GM21528 (cell line): ENCODE measurements around the gene ANTXR1.

ENCODE experiments used
- ATAC-seq: cut with Tn5 transposase; IDR thresholded peaks from one replicate; pipeline ENCODE4 v1.9.1; 2021; ENCODE audit warnings: mild to moderate bottlenecking, moderate library complexity; ENCODE audit not compliant: unreplicated experiment, low FRiP score

The ANTXR1 gene

GRCh38 chr2:69092857-69093256, 79.9 kb downstream of the ANTXR1 start:
- no peak for ATAC-seq

- no peak for ATAC-seq
Observed at GRCh38 chr2:69095305-69095704, 82.3 kb downstream of the ANTXR1 start.

- no peak for ATAC-seq
Observed at GRCh38 chr2:69096326-69097095, 83.5 kb downstream of the ANTXR1 start.

DNA sequence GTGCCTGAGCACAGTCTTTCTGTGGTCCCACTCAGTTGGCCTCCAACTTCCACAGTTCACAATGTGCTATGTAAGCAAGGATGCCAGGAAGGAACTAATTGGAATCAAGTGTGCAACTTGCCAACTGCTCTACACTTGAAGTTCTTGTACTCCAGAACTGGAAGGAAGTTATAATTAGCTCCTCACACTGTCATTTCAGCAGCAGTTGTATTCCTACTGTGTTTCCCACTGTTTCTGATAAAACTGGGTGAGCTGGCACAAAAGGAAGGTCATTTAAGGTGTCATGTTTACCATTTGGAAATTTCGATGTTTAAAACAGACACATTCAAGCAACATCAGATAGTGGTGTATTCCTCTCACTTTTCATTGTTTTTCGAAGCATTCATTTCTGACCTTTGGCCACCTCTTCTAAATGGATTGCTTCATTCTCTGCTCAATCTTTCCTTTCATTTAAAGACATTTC, 84.2 kb downstream of the ANTXR1 start:
- no peak for ATAC-seq

DNA sequence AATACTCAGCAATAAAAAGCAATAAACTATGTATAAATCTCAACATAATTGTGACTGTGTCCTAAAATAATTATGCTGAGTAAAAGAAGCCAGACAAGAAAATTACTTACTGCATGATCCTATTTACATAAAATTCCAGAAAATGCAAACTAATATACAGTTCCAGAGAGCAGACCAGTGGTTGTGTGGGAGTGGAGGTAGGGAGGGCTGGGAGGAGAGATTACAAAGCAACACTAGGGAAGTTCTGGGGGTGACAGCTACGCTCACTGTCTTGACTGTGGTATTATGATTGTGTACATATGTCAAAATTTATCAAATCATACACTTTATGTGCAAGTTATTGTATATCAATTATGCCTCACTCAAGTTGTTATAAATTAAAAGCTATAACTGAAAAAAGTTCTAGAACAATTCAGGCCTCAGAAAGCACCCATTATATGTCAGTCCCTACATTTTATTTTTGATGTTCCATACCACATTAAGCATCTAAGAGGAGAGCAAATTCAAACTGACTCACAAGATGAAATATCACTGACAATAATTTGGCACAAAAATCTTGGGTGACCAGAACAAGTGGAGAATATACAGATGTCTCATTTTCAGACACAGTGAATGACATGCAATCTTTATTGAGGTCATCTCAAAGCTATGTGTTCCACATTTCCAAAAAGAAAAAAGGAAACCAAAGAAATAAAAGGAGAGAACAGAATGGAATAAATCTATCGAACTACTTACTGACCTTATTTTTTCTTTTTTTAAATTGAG, 85.1 kb downstream of the ANTXR1 start:
- no peak for ATAC-seq

- ATAC-seq = no peak
Observed at GRCh38 chr2:69099541-69099940, 86.6 kb downstream of the ANTXR1 start.

DNA sequence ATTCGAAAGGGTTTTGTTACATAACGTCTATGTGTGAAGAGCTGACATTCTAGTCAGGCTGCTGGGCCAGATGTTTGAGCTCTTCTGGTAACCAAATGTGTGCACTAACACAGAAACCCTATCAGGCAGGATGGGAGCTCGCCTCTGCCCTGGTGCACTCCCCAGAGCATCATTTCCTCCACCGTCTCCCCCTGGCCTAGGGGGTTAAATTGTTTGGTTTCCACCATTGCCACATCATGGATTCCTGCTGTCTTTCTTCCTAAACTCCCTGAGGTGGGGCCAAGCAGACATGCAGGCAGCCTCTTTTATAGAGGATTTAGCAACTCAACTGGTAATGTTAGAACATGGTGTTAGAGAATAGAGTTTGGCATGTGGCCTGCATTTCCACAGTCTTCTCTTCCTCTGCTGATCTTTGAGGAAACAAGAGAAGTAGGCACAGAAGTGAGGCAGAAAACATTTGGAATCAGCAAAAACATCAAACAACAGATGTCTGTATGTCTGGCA, 87.3 kb downstream of the ANTXR1 start:
- ATAC-seq = no peak

GRCh38 chr2:69102041-69102593, 89.1 kb downstream of the ANTXR1 start:
- no peak for ATAC-seq

DNA sequence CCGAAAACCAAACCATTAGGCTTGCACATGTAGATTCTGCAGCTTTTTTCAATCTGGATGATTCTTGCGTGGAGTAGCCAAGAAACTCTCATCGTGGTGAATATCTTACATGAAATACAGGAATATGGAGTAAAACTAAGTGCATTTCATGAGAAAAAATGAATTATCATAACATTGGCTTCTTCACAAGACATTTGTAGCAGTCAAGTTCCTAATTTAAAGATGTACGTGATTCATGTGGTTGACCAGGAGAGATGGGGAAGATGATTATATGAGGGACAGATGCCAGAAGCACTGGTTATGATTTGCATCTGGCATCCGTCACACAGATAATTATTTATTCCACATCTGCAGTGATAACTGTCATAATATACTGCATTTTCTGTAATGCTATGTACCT, 90.4 kb downstream of the ANTXR1 start:
- ATAC-seq = no peak

DNA sequence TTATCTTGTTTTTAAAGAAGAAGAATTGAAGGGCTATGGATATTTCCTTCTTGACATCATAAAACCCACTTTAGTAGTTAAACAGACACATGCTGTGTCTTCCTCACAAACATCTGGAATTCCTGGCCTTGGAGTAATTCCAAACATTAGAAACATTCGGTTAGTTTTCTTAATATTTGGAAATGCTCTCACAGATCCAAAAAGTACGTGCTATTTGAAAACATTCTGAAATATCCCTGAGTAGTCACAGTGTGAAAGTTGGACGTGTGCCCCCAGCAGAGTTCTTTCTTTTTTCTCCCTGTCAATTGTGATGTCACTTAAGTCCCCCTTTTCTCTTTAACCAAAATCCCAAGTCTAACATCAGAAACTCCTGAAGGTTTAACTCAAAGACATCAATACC, 91.3 kb downstream of the ANTXR1 start:
- no peak for ATAC-seq

DNA sequence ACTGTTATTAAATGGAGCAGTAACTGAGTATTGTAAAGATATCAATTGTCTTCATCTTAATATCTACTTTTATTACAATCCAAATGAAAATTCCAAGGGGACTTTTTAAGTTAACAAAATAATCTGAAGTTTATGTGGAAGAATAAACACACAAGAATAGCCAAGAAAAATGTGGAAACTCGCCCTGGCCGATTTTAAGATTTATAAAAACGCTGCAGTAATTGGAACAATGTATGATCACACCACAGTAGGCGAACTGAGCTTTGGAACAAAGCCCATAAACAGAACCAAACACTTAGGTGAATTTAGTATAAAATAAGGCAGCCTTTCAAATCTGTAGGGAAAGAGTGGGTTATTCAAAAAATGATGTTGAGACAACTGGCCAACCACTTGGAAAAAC, 96.3 kb downstream of the ANTXR1 start:
- no peak for ATAC-seq

DNA sequence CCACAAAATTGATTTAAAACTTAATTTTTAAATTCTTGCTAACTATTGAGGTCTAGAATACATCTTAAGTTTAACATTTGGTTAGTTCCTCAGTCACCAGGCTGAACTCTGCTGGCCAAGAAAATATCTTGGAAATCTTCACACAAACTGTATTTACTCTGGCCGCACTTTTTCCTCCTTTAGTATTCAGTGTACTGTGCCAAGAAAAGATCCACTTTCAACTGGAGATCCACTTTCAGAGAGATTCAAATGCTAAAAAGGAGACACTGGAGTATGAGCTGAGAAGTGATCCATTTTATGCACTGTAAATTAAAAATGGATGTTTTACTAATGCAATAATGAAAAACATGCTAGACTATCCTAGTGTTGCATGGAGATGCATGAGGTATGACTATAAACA, 98.1 kb downstream of the ANTXR1 start:
- no peak for ATAC-seq

GRCh38 chr2:69113627-69114026, 100.6 kb downstream of the ANTXR1 start:
- ATAC-seq = no peak

- ATAC-seq = no peak
Observed at GRCh38 chr2:69114534-69114933, 101.6 kb downstream of the ANTXR1 start.

DNA sequence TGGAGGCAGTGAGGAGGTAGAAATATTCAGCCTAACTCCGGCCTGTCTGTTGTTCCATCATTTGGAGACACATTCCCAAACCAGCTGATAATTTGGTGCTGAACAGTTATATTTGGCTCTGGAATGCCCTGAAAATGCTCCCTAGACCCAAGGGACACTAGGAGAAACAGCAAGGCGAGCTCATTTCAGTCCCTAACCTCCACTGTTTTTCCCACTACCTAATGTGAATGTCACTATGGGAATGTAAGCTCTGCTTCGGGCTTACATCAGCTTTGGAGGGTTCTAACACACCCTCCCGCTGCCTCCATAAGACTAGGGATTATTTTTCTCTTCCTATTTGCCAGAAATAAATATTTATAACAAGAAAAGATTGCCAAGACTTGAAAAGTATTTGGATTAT, 103.5 kb downstream of the ANTXR1 start:
- ATAC-seq = no peak

DNA sequence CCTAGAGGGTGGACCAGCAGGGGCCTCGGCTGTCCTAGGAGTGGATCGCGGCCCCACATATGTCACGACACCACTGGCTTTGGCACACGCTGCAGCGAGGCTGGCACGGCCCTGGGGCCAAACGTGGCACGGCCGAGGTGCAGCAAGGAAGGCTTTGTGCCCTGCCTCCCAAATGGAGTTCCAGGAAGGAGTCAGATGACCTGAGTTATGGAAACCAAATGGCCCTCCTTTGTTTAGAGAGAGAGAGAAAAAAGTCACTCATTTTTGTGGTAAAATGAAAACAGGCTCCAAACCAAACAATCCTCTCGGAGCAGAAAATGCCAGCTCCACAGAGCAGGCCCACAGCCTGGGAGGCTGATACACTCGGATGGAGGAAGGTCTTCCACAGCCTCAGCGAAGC, 105.6 kb downstream of the ANTXR1 start:
- ATAC-seq = no peak

DNA sequence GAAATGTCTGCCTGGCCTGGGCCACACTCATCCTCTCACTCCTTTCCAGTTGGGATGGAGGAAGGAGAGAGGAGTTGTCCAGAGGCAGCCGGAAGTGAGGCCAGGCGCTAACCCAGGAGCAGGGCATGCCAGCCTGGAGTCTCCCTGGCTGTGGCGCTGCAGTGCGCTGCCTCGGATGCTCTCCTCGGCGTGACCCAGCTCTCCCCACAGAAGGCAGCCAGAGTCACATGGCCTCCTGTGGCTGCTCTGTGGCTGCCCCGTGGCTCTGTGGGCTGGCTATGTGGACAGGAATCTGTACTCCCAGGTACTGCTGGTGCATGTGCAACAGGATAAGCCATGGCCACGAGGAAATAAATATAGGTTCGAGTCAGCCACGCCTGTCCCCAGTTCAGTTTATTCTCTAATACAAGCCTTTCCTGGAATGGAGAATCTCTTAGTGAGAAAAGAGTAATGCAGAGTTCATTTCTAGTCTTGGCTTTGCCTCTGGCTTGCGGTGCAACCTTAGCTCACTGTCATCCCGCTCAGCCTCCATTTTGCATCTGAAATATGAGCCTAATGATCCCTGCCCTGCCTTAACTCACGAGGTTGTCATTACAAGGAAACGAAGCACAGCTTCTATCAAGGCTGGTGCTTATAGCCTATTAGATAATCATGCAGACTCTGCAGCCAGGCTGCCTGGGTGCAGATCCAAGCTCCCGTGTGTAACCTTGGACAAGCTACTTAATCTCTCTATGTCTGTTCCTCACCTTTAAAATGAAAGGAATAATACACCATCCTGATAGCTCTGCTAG, 106.3 kb downstream of the ANTXR1 start:
- ATAC-seq = no peak

- no peak for ATAC-seq
Observed at GRCh38 chr2:69122271-69122670, 109.3 kb downstream of the ANTXR1 start.

DNA sequence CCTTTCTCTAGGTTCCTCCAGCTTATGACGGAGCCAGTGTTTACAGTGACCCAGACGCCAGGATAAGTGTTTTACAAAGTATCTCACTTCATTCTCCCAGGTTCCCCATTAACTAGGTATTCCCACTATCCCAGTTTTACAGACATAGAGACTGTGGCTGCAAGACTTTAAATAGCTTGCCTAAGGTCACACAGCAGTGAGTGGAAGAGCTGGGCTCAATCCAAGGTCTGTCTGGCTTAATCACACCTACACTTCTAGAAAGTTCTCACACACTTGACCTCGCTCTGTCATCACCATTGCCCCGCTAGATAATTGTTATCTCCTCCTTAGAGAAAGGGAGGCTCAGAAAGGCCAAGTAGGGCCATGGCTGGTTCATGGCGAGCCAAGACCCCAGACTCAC, 110.2 kb downstream of the ANTXR1 start:
- ATAC-seq = no peak

GRCh38 chr2:69124343-69124742, 111.4 kb downstream of the ANTXR1 start:
- no peak for ATAC-seq

- ATAC-seq = no peak
Observed at GRCh38 chr2:69125816-69126215, 112.8 kb downstream of the ANTXR1 start.
